Esophagus squamous epithelium (tissue), 4 donors: ENCODE results near the gene PRDM11.

ENCODE experiments used
- CTCF ChIP-seq, 6 experiments: fragments of 450-650 bp in 4 of 6; fragments of 200-600 bp in 2 of 6; sonication (generic) in 2 of 6; IDR thresholded peaks; one replicate each; pipeline ENCODE4 v1.5.1; 2016 to 2019; ENCODE audit warnings: antibody characterized with exemption in 6 of 6, mild to moderate bottlenecking in 4 of 6, moderate library complexity in 4 of 6
- POLR2A ChIP-seq, 4 donors: fragments of 450-650 bp; IDR thresholded peaks; one replicate each; pipeline ENCODE4 v1.6.1; 2017; ENCODE audit warnings: antibody characterized with exemption in 4 of 4, mild to moderate bottlenecking in 4 of 4, moderate library complexity in 3 of 4

GRCh38 chr11:45205978-45206377 lies 59.5 kb downstream of the PRDM11 start:
- TF ChIP-seq CTCF (IDR thresholded peaks at IDR 0.05) (no peak), POLR2A (IDR thresholded peaks at IDR 0.05) (no peak)
